Ovary (tissue), 9 donors: ENCODE data around the gene CYP4A22. TPM values are rescaled to one million over a fixed set of nuclear protein-coding genes. Genes with fewer than 3 reads are reported as not detected.

Source experiments
- DNase-seq, 5 donors: peaks; one replicate each; pipeline ENCODE4 v3.0.0-alpha.2; 2019 to 2020
- H3K27ac ChIP-seq, 2 donors: fragments of 200-600 bp; one replicate each; pipeline versions ENCODE4 v1.5.1 to v1.8.0; 2019 to 2022
- H3K27me3 ChIP-seq: fragments of 200-600 bp; one replicate; pipeline ENCODE4 v1.8.0; 2022
- H3K36me3 ChIP-seq: fragments of 200-600 bp; sonication (generic); one replicate; pipeline ENCODE4 v1.5.1; 2019
- H3K4me1 ChIP-seq: one replicate; pipeline ENCODE4 v1.8.1; 2013; ENCODE audit warnings: mild to moderate bottlenecking, moderate library complexity; ENCODE audit not compliant: insufficient read depth
- H3K4me3 ChIP-seq: fragments of 200-600 bp; sonication (generic); one replicate; pipeline ENCODE4 v1.5.1; 2017
- H3K9me3 ChIP-seq, 2 donors: fragments of 200-600 bp in 1 of 2; sonication (generic) in 1 of 2; one replicate each; pipeline versions ENCODE4 v1.5.1 to v1.8.1; 2013 to 2019; ENCODE audit warnings: mild to moderate bottlenecking in 1 of 2, moderate library complexity in 1 of 2
- CTCF ChIP-seq, 3 donors: fragments of 450-650 bp in 2 of 3; fragments of 200-600 bp in 1 of 3; IDR thresholded peaks; one replicate each; pipeline versions ENCODE4 v1.5.1 to v1.8.0; 2016 to 2022; ENCODE audit warnings: antibody characterized with exemption in 3 of 3, mild to moderate bottlenecking in 1 of 3
- EP300 ChIP-seq: sonication (generic); formaldehyde crosslinking; IDR thresholded peaks from one replicate; pipeline ENCODE4 v1.6.1; 2017; ENCODE audit warnings: antibody characterized with exemption
- POLR2A ChIP-seq: fragments of 450-650 bp; IDR thresholded peaks from one replicate; pipeline ENCODE4 v1.6.1; 2017; ENCODE audit warnings: antibody characterized with exemption, mild to moderate bottlenecking, moderate library complexity
- WGBS, 3 donors: extraction: QIAGEN DNeasy Blood & Tissue Kit in 1 of 3; methylation state at CpG; one replicate each; pipeline versions ENCODE4 v1.1.5 to v1.1.7; 2013 to 2017; 5-methylcytosine and 5-hydroxymethylcytosine counted together
- intact Hi-C, 4 donors: fragments of 100-400 bp; cut with DNase I; formaldehyde crosslinking; loops; one replicate each; pipeline versions ENCODE4 v1.11.0 to v1.15.1; 2022 to 2023
- polyA plus RNA-seq, 2 donors: library from polyadenylated mRNA; stranded (reverse); fragments of 200-250 nt in 1 of 2; fragments of 350-450 nt in 1 of 2; fragmentation: Illumina TruSeq in 1 of 2; extraction: RNeasy Lipid Tissue Mini Kit (QIAGEN cat#74804) in 1 of 2; gene quantifications; one replicate each; pipeline ENCODE4 v1.2.3, GENCODE V29; 2013 to 2014
- total RNA-seq, 7 donors: library from RNA; depleted of rRNA in 2 of 7; stranded (reverse); fragments of >200 nt in 2 of 7; fragmentation: NEBNext Ultra II Directional in 3 of 7; extraction: Animal tissue kit (Norgen Biotek cat#: 25700) in 3 of 7; gene quantifications; one replicate each; pipeline versions ENCODE4 v1.1.0 to v1.2.4, GENCODE V29; 2016 to 2023
- donor health status: DM: no; HTN: no; CAD: no; lungs with moderate emphysema.
- donor health status: DM: no; HTN: no; CAD: no.
- donor health status: Bipolar disorder and iron deficiency.
- donor health status: DM: yes; HTN: yes; CAD: no.
- donor health status: DM: no; HTN: no; CAD: no.
- donor health status: DM: yes; HTN: yes; CAD: no.

The CYP4A22 gene
- total and polyA plus RNA-seq, 9 donors = 0.08 to 0.57 TPM; not detected in 7

GRCh38 chr1:47184090-47184821, 47.0 kb downstream of the CYP4A22 start:
- intact Hi-C loops = loop anchor here (5.0 to 10.0 kb wide), 2 partner anchors 538 to 541 kb away; no protein-coding TSS in a partner anchor
- no peak for DNase-seq

GRCh38 chr1:47184822-47185677, 47.8 kb downstream of the CYP4A22 start:
- 79 to 82% (median 81%) methylated on average over 14 of the region's 14 CpGs for WGBS, 3 donors
- TF ChIP-seq CTCF (IDR thresholded peaks at IDR 0.05) (no peak), POLR2A (no peak), EP300 (no peak)

More at GRCh38 chr1:47184090-47184821, 47.0 kb downstream of the CYP4A22 start:
- no peaks in the 10 kb centered on the region for H3K4me1 ChIP-seq
- no peaks in the 10 kb centered on the region for H3K27me3 ChIP-seq
- no peak overlapping the region for H3K4me3 ChIP-seq
- 77 to 81% (median 78%) methylated on average over 5 of the region's 5 CpGs for WGBS, 3 donors
- TF ChIP-seq CTCF (IDR thresholded peaks at IDR 0.05) (no peak), POLR2A (no peak), EP300 (no peak)
- no peaks in the 10 kb centered on the region for H3K9me3 ChIP-seq
- H3K36me3 ChIP-seq = no peaks in the 10 kb centered on the region
- H3K27ac ChIP-seq = no peak overlapping the region

GRCh38 chr1:47186267-47187185, 49.3 kb downstream of the CYP4A22 start:
- no peak for DNase-seq

More at GRCh38 chr1:47184822-47185677, 47.8 kb downstream of the CYP4A22 start:
- H3K27ac ChIP-seq = no peak overlapping the region
- no peaks in the 10 kb centered on the region for H3K36me3 ChIP-seq
- H3K9me3 ChIP-seq = no peaks in the 10 kb centered on the region
- H3K4me3 ChIP-seq = no peak overlapping the region
- no peak for DNase-seq
- intact Hi-C loops = loop anchor here (5.0 to 10.0 kb wide), 2 partner anchors 537 to 540 kb away; no protein-coding TSS in a partner anchor
- H3K27me3 ChIP-seq = no peaks in the 10 kb centered on the region
- H3K4me1 ChIP-seq = peaks cover 3% of the 10 kb centered on the region

More at GRCh38 chr1:47186267-47187185, 49.3 kb downstream of the CYP4A22 start:
- no peaks in the 10 kb centered on the region for H3K27me3 ChIP-seq
- intact Hi-C loops = loop anchor here in 2 of 4 donors (10.0 kb wide), 1 partner anchor 538 kb away; no protein-coding TSS in a partner anchor
- H3K9me3 ChIP-seq = no peaks in the 10 kb centered on the region
- no peak for TF ChIP-seq CTCF (IDR thresholded peaks at IDR 0.05)
- H3K36me3 ChIP-seq = no peaks in the 10 kb centered on the region
- H3K27ac ChIP-seq = no peak overlapping the region
- peaks cover 5% of the 10 kb centered on the region for H3K4me1 ChIP-seq
- WGBS, 3 donors = 90 to 94% (median 94%) methylated on average over 13 of the region's 13 CpGs
- no peak overlapping the region for H3K4me3 ChIP-seq
